ENCODE data around the gene SPRYD3. TPM values are rescaled to one million over a fixed set of nuclear protein-coding genes. Genes with fewer than 3 reads are reported as not detected.

Gene SPRYD3
- total RNA-seq, 1 experiment from 2014 or later = 47.5 TPM

- ChIA-PET RAD21 (ENCODE audit: low non-redundant PET in 1 of 2, low total read pairs in 2 of 2, uncharacterized antibody in 2 of 2, unreplicated experiment in 2 of 2) (no interaction called here), POLR2A (no interaction called here), CTCF (interaction anchor here (1.3 to 2.6 kb wide), 3 partner anchors 11 to 22 kb away, joined by 3 to 33 read pairs (median 3); no protein-coding TSS in a partner anchor)
- ATAC-seq (no peak), DNase-seq (ENCODE audit: low read depth, low spot score) (no peak)
- Histone ChIP-seq H3K4me1 (ENCODE audit: control insufficient read depth in 1 of 2, insufficient read depth in 2 of 2, low read length in 2 of 2) (peaks cover 13 to 39% of the 10 kb centered on the region in 2 experiments), H3K9me2 (ENCODE audit: insufficient read depth) (no peaks in the 10 kb centered on the region), H3K27ac (ENCODE audit: low read depth, low read length) (no peak overlapping the region), H2AFZ (ENCODE audit: low read depth, low read length, poor library complexity, severe bottlenecking) (no peak overlapping the region), H3K27me3 (ENCODE audit: insufficient read depth, low read length) (no peaks in the 10 kb centered on the region), H3K79me2 (ENCODE audit: insufficient read depth, low read length) (peaks cover 21% of the 10 kb centered on the region; the same call in 1 of the 2 replicates), H3K4me3 (replicated peaks in 1 of 2; ENCODE audit: low read depth in 1 of 2, low read length in 2 of 2) (no peak overlapping the region), H4K20me1 (ENCODE audit: insufficient read depth) (no peaks in the 10 kb centered on the region), H3K36me3 (ENCODE audit: control insufficient read depth in 1 of 2, insufficient read depth in 2 of 2, low read length in 2 of 2) (peaks cover 9 to 32% of the 10 kb centered on the region in 2 experiments; a peak in 2 of 4 replicates), H3K4me2 (ENCODE audit: low read length) (no peak overlapping the region), H3K9ac (ENCODE audit: low read length) (no peak overlapping the region), H3K9me3 (ENCODE audit: control insufficient read depth in 1 of 2, insufficient read depth in 1 of 2, low read depth in 1 of 2, low read length in 2 of 2) (no peaks in the 10 kb centered on the region)
- intact Hi-C loops (cut with micrococcal nuclease) = no loop called here
- TF ChIP-seq, protein P1, sequence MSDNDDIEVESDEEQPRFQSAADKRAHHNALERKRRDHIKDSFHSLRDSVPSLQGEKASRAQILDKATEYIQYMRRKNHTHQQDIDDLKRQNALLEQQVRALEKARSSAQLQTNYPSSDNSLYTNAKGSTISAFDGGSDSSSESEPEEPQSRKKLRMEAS (IDR thresholded peaks at IDR 0.05) = no peak
- TF ChIP-seq ZNF274 (IDR thresholded peaks at IDR 0.05; ENCODE audit: low read depth, low read length) = no peak
- no peak for TF ChIP-seq CBX3 (IDR thresholded peaks at IDR 0.05; ENCODE audit: low read depth)
- no peak for TF ChIP-seq EGR1 (IDR thresholded peaks at IDR 0.05; ENCODE audit: low read depth)
- no peak for TF ChIP-seq SIN3A (IDR thresholded peaks at IDR 0.05; ENCODE audit: low read depth)
- no peak for TF ChIP-seq RAD21 (IDR thresholded peaks at IDR 0.05; ENCODE audit: low read depth)
- no peak for TF ChIP-seq POLR2A (IDR thresholded peaks at IDR 0.05; ENCODE audit: borderline replicate concordance, extremely low read depth, insufficient read depth, insufficient read length)
- no peak for TF ChIP-seq SRF (IDR thresholded peaks at IDR 0.05; ENCODE audit: low read depth)
- TF ChIP-seq SP1 (IDR thresholded peaks at IDR 0.05; ENCODE audit: low read depth) = no peak
- no peak for TF ChIP-seq CEBPB (IDR thresholded peaks at IDR 0.05; ENCODE audit: low read depth)
- no peak for TF ChIP-seq FOSL1 (IDR thresholded peaks at IDR 0.05; ENCODE audit: low read depth)
- TF ChIP-seq TCF7L2 (IDR thresholded peaks at IDR 0.05; ENCODE audit: borderline replicate concordance, extremely low read depth, insufficient read depth, insufficient read length) = no peak
- TF ChIP-seq REST (IDR thresholded peaks at IDR 0.05; ENCODE audit: low read depth) = no peak
- TF ChIP-seq POLR2AphosphoS5 (IDR thresholded peaks at IDR 0.05; ENCODE audit: low read depth, low read length) = no peak
- TF ChIP-seq YY1 (IDR thresholded peaks at IDR 0.05; ENCODE audit: extremely low read depth, insufficient replicate concordance, low read depth, low read length) = no peak
- TF ChIP-seq ZFX (IDR thresholded peaks at IDR 0.05) = no peak
- no peak for TF ChIP-seq EZH2 (IDR thresholded peaks at IDR 0.05)
- TF ChIP-seq ELF1 (IDR thresholded peaks at IDR 0.05; ENCODE audit: borderline replicate concordance, low read depth) = no peak
- no TSS peak for BruUV-seq (replicated peaks)
These were observed 2.2 kb downstream of the SPRYD3 start for GRCh38 chr12:53077030-53077429.
